KG1 (cell line): Measurements from ENCODE around the gene DDR2.
"Not testable (repeated sequence)": the region's sequence is repeated elsewhere in the genome, so short reads cannot be mapped to it uniquely, and the experiment has no call there.

Experiments used
- DNase-seq: peaks from one replicate; lab custom pipeline; 2025; lab: John Stamatoyannopoulos, UW

DDR2 gene

DNA sequence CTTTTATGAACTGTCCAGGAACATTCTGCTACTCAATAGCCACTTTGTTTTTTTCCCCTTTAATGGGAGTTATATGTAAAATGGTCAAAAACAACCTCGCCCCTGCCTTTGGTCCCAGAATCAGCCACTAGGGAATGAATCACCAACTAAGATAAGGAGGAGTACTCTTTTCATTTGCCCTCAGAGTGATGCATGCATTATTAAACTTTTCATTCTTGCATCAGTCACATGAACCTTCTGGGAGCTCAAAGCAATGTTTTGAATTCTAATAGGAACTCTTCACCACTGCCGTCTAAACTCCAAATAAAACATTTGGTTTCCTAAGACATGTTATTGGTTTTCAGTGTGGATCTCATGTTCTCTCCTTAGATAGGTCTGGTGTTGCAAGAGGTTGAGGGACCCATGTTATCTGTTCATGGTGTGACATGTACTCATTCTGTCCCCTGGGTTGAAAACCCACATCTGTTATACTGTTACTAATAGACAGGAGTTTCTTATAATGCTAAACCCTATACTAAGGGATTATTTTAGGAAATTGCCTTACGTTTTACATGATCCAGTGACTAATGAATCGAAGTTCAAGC, 140.4 kb downstream of the DDR2 start:
- no peak for DNase-seq

DNA sequence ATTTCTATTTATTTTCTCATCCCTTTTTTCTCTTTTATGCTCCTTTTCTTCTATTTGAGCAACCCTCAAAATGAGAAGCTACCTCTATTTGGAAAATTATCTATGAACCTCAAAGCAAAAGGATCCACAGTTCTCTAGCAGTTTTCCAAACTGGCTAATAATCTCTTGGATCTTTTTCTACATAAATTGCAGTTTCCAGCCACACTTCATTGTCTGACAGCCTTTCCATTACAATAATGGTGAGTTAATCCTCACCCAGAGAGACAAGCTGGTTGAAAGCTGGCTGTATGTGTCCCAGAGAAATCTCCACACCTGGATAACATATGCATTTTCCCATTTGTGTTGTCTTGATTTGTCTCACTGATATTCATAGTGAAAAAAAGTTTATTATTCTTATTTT, 141.7 kb downstream of the DDR2 start:
- no peak for DNase-seq

DNA sequence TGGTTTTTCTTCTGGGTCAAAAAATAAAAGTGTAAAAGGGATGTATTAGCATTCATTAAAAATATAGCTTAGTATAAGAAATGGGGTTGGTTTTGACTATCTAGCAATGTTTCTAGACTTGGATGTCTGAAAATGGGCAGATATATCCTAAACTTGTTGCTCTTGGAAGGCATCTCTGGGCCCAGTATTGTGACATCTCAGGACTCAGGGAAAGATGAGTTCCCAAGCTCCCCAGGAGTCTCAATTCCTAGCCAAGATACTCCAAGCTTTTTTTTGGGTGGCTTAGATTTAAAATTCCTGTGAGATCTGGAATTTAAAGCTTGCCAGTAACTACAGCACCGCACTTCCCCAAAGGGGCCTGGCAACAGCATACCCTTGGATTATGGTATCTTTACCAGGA, 146.8 kb downstream of the DDR2 start:
- DNase-seq, result no peak

DNA sequence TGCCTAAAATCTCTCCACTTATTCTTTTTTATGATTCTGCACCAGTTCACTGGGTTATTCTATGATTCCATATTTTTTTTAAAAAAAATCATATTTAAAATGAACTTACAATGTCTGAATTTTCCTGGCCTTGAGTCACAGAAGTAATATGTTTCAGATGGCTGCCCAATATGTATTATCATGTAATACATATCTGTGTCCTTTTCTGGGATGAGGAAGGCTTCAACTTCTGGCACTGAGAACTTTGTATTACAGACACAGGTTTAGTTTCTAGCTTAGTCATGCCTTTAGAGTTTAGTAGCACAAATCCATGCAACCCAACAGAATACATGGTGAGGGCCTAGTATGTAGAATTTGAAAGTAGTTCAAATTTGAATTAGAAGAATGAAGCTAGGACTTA, 150.4 kb downstream of the DDR2 start:
- DNase-seq, result no peak

DNA sequence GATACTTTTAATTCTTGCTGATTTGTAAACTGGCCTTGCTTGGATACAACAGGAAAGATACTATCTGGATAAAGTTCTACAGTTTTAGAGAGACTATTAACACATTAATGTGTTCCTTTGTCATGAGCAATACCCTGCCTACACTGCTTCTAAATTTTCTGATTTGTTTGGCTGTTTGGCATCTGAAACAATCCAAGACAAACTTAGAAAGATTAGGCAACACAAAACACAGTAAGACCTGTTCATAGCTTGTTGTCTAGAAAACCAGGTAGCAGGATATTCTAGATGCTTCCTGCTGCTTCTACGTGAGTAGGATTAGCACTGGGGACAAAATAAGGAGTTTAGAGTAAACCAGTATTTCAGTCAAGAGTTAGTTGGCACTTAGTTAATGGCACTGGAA, 152.7 kb downstream of the DDR2 start:
- not testable (repeated sequence) for DNase-seq

DNA sequence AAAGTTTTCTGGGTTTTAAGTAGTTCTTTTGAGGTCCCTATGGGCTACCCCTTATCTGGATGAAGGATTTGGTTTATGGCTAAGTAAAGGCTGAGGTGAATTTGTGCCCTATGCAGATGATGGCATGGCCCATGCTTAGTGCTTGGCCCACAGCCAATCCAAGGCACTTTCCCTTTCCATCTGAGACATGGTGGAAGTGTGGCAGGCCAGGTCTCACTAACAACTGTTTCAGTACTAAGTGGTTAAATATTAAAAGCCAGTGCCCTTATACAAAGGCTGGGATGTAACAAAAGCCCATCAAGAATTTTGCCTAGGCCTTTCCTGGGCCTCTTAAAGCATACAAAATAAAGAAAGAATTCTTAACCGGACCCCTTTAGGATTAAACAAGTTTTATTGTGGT, 156.5 kb downstream of the DDR2 start:
- DNase-seq, result not testable (repeated sequence)

DNA sequence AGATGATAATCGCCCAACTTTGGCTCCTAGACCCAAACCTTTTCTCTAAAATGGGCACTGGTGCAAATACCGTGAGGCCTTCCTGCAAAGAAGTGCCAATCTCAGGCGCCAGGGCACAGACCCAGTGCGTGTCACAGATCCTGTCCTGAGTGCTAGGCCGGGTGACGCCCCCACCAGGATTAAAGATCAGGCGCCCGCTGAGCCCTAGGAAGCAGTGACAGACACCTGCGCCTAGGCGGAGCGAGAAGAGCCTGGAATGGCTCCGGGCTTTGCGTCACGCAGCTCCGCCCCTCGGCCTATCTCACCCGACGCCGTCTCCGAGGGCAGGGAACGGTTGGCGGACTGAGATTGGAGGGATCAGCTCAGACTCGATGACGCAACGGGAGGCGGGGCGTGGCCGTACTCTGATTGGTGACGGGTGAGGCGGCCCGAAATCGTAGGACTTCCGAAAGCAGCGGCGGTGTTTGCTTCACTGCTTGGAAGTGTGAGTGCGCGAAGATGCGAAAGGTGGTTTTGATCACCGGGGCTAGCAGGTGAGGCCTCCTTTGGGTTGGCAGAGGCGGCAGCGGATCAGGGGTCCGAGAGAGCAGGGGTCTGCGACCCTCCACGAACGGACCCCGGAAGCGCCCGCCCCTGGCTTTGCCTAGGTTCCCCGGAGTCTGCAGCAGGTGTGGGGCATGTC, 158.2 kb downstream of the DDR2 start, which contains the start of gene HSD17B7:
Gene HSD17B7 (plus strand): TSS at position 400 of the 682 bp plus-strand sequence. CDS start 99 bp downstream, at position 499.
- DNase-seq, result peak; percentile 39

DNA sequence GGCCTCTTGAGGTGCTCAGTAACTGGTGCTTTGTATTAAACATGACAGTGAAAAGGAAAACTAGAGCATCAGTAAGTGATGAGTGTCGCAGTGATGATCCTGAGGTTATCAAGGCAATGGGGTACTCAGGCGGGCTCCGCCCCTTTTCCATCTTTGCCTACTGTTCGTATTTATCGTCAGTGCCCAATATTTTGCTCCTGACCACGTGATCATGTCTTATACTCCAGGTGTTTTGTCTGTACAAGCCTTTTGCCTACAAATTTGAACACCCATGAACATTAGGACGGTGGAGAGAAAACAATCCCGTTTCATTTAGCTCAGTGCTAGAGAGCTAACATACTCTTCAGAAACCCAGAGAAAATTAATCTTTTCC, 158.7 kb downstream of the DDR2 start:
- DNase-seq, result not testable (repeated sequence)

DNA sequence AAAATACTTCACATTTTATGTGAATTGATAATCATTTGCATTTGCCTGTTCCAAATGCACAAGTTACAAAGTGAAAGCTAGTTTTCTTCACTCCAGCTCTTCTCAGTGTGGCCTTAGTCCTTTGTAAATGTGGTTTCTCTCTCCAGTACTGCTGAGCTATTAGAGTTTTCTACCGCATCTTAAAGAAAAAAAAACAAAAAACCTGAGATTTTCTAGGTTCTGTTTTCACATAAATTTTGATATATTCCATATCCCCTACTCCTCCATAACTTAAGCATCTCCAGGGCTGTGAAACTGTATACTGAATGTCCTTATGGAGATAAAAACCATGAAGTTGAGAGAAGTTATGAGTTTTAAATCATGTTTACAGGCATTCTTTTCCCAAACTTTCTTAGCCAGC, 162.0 kb downstream of the DDR2 start:
- not testable (repeated sequence) for DNase-seq

DNA sequence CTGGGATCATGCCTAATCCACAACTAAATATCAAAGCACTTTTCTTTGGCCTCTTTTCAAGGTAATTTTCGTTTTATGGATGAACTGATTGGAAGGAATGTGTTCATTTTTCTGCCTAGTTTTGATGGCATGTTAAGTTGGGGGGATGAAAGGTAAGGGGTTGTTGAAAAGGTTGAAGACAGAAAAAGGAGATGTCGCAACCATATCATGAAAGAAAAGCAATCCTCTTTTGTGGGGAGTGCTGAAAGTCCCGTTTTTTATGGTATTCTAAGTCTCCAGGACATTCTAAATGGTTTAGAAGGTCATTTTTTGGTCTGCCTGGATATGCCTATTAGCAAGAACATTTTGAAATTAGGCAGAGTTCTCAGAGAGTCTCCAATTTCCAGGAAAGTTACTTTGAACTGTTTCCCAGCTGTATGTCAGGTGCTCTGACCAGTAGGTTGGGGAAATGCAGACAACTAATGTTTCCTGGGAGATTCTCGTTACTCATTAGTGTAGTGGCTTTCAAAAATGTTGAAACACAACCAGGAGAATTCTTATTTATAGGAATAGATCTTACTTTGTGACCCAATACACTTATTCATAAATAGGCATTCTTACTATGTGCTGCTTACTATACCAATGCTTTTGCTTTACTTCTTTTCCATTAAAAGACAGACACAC, 164.5 kb downstream of the DDR2 start:
- DNase-seq, result not testable (repeated sequence)

DNA sequence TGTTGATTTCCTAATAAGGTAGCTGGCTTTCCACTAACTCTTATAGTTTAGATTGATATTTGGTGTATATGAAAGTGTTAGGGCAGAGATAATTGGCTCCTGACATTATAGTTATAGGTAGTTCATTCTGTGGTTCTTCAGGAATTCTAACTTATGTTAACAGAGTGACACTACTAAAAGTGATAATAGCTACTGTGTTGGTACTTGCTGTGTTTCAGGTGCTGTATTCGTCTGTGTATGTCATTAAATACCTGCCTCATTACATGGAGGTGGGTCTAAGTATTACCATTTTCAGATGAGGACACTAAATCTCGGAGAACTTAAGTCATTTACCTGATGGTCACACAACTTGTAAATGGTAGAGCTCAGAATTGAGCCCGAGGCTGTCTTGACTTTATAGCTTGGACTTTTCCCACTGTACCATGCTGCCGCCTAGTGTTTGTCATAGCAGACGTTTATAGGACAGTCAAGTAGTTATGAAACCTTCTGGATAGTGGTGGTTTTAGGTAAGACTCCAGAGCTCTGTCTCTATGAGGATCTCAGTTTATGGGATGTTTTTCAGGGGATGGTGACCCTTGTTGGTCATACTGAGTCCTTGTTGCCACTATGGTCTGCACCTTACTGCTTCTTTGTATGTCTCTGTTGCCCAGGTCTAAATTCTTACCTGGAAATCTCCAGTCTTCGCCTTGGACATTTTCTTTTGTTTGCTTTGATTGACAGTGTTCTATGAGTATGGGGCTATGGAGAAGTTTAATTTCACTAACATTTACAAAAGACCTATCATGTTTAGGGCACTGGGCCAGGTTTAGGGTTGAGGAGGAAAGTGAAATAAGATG, 167.9 kb downstream of the DDR2 start:
- not testable (repeated sequence) for DNase-seq

DNA sequence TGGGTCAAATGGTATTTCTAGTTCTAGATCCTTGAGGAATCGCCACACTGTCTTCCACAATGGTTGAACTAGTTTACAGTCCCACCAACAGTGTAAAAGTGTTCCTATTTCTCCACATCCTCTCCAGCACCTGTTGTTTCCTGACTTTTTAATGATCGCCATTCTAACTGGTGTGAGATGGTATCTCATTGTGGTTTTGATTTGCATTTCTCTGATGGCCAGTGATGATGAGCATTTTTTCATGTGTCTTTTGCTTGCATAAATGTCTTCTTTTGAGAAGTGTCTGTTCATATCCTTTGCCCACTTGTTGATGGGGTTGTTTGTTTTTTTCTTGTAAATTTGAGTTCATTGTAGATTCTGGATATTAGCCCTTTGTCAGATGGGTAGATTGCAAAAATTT, 175.2 kb downstream of the DDR2 start:
- DNase-seq, result not testable (repeated sequence)

DNA sequence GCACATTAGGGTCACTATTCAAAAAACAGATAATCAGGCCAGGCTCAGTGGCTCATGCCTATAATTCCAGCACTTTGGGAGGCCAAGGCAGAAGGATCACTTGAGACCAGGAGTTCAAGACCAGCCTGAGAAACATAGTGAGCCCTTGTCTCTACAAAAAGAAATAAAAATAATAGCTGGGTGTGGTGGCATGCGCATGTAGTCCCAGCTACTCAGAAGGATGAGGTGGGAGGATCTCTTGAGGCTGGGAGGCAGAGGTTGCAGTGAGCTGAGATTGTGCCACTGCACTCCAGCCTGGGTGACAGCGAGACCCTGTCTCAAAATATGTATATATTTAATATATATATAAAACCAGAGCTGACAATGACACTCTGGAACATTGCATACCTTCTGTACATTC, 180.1 kb downstream of the DDR2 start:
- DNase-seq, result not testable (repeated sequence)

DNA sequence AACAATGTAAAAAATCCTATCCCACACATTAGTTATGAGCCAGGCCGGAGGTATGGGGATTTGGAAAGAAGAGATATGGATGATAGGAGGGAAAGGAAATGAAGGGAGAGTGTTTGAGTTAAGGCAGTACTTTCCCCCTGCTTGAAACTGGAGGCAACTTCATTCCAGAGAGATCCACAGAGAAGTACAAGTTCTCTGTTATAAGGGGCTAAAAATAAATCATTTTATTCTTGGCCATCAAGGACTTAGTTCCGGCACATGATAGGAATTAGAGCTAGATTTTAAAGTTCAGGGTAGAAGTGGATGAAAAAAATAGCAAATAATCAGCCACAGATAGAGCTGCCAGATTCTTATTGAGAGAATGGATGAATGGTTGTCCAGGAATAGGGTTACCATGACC, 185.9 kb downstream of the DDR2 start:
- not testable (repeated sequence) for DNase-seq

DNA sequence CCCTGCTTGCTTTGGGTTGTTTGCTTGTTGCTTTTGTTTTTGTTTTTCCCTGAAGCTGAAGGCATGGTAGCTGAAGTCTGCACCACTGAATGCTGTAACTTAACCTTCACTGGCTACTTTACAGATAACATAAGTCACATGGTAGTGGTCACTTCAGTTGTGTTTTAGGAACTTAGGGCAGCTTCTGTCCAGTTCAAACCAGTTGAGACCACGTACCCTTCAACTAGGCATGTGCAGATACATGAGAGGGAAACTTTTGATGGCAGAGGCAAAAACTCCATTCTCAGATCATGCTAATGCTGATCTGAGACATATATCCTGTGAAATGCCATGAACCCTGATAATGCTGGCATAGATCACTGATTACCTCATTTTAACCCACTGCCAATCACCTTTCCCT, 186.4 kb downstream of the DDR2 start:
- DNase-seq, result not testable (repeated sequence)

DNA sequence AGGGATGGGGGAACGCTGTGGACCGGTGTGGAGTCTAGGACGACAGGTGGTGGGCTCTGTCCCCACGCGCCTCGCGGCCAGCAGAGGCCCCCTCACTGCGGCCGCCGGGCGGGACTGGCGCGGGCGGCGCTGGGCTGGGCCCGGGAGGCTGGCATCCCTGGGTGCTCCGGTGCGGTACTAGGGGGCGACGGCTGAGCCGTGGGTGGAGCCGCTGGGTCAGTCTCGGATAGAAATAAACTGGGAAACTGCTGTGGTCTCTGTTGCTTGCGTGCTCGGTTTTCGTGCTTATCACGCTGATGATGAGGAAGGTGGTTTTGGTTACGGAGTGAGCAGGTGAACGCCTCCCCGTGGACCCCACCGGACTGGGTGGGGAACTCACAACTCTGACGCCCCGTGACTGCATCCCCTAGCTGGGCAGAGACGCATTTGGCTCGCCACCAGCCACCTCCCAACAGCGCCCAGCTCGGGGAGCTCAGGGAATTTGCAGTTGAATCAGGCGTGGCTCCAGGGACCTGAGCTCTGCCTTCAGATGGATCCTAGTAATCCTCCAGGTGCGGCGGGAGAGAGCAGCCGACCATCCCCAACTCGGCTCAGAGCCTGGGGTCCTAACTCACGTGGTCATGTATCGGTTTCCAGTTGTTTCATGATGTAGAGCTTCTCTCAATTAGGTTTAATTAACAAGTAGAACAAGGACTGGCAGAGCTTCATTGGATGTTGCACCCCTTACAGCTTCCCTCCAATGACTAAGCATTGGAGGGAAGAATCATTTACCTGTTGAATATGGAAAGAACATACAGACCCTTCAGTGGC, 190.3 kb downstream of the DDR2 start:
- DNase-seq, result no peak

DNA sequence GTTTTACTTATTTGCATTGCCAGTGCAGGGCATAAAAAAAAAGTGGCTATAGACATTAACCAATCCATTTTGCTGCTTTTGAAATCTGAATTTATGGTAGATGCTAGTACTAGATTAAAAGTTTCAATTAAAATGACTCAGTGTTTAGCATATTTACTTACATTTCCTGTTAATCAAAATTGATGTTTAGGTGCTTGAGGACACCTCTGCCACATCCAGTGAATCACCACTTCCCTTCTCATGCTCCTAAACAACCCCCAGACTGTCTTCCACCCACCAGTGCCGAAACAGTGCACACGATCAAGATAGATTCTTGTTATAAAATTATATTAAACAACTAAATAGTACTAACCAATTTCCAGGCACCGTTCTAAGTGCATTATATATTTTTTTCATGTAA, 191.0 kb downstream of the DDR2 start:
- DNase-seq, result no peak

DNA sequence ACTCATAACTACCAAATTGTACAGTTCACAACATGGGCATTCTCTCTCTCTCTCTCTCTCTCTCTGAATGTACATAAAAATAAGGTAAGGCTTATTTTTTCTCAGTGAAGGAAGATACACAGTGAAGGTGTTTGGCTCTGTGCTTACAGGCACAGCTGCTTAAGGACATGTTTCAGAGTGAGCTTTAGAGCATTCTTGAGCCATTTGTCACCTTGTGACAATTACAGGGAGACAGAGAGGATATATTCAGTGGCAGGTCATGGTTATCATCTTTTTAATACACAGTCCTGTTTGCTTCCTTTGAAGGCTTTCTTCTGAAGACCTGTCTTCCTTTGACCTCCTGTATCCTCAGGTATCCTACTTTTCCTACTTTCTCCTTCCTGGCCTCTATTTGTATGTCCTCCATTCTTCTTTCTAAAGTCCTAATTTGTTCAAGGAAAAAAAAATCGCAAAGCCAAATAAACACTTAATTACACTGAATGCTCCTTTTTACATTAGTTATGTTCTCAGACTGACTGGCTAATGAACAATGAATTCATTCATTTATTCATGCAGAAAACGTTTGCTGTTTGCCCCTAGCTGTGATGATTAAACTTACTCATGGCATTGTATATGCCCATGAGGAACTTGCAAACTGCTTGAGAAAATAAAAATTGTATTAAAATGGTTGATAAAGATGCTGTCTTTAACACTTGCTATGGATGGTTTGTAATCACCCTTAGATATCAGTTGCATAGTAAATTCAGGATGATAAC, 191.7 kb downstream of the DDR2 start:
- no peak for DNase-seq

DNA sequence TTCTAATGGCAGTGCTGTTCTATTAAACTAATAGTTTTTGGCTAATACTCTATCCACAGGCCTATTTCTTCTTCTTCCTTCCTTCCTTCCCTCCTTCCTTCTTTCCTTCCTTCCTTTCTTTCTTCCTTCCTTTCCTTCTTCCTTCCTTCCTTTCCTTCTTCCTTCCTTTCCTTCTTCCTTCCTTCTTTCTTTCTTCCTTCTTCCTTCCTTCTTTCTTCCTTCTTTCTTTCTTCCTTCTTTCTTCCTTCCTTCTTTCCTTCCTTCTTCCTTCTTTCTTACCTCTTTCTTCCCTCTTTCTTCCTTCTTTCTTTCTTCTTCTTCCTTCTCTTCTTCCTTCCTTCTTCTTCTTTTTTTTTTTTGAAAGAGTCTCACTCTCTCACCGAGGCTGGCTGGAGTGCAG, 197.0 kb downstream of the DDR2 start:
- no peak for DNase-seq

DNA sequence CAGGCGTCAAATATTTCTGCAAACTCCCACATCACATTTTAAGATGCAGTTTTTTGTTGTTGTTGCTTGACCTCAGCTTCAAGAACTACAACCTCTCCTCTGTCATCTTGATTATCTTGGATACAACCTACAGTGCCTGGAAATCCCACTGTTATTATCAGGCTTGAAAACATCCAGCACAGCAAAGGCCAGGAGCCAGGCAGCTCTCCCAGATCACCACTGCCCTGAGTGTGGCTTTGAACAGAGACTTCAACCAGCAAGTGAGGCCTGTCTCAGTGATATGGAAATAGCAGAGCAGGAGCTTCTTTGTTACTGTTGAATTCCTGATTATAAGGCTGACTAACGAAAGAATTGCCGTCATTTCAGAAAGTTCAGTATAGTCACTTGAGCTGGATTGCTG, 200.2 kb downstream of the DDR2 start:
- no peak for DNase-seq
